Activated T-cell treated with anti-CD3 and anti-CD28 coated beads, Interleukin-2, amount 50 U/mL, for 24 hours (primary cell): ENCODE results near the gene LRIF1.
A peak's percentile ranks its signal among the peaks of the same experiment; 100 is the strongest.
"Not testable (repeated sequence)": the region's sequence is repeated elsewhere in the genome, so short reads cannot be mapped to it uniquely, and the experiment has no call there.

ENCODE experiments used
- DNase-seq: peaks from one replicate; pipeline ENCODE4 v3.0.0-alpha.2; 2020
- H3K27ac Mint-ChIP-seq: 2 replicates; pipeline ENCODE4 v1.8.0; 2020; ENCODE audit warnings: mild to moderate bottlenecking, mixed read lengths
- H3K27me3 Mint-ChIP-seq: 2 replicates; pipeline ENCODE4 v1.8.0; 2020; ENCODE audit warnings: mixed read lengths
- H3K36me3 Mint-ChIP-seq: 2 replicates; pipeline ENCODE4 v1.8.0; 2020; ENCODE audit warnings: low read depth, mixed read lengths
- H3K4me1 Mint-ChIP-seq: 2 replicates; pipeline ENCODE4 v1.8.0; 2020; ENCODE audit warnings: low read depth, mixed read lengths
- H3K4me3 Mint-ChIP-seq: 2 replicates; pipeline ENCODE4 v1.8.0; 2020; ENCODE audit warnings: mild to moderate bottlenecking, moderate library complexity, mixed read lengths
- H3K9me3 Mint-ChIP-seq: 2 replicates; pipeline ENCODE4 v1.8.0; 2020; ENCODE audit warnings: mixed read lengths

The LRIF1 gene

DNA sequence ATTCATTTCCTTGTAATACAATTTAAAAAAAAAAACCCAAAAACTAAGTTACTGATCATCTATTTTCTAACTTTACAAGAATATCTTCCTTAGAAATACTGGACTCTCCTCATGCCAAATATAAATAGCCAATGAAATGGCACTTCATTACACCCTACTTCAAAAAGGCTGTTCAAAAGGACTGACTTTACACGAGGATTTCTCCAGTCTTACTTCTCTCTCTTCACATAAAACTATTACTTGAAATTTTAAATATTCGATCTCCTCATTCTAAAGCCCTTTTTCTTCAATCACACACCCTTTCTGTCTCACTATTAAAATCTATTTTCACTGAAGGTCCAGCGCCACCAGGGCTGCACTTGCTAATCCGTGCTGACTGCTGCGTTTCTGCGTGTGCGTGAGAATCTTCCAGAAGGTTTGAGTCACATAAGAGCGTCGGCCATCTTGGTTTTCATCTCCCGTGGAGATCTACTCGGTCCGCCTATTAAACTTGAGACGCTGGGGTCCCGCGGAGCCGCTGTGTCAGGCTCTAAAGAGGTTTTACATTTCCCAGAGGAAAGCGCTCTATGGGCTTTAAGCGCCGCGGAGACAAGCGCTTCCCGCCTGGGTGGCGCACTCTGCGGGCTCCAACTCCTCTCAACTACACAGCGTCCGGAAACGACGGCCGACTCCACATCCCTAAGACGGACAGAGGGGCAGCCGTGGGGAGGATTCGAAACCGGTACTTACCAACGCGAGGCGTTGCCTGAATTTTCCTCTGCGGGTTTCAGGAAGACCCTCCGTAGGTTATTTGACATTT is 631 bp downstream of the LRIF1 start:
- H3K4me1 Mint-ChIP-seq, result peaks cover 44% of the 10 kb centered on the region
- DNase-seq, result peak; percentile 79
- peaks cover 3% of the 10 kb centered on the region for H3K27me3 Mint-ChIP-seq
- H3K4me3 Mint-ChIP-seq, result peak overlapping the region; percentile 81
- peaks cover 61% of the 10 kb centered on the region for H3K36me3 Mint-ChIP-seq
- H3K27ac Mint-ChIP-seq, result peak overlapping the region; percentile 97
- peaks cover 30% of the 10 kb centered on the region for H3K9me3 Mint-ChIP-seq

DNA sequence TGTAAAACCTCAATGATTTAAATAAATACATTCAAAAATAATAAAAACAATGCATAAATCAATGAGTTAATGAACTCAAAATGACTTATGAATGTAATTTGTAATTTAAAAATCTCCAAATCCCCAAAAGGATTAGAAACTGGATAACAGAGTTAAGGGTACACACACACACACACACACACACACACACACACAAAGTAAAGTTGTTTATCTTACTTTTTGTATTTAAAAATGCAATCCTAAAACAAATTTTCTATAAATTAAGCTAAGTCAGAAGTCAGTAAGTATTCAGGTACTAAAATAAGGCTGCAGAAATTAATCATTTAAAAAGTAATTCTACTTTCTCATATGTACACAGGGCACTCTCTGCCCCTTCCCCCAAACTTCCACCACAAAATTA is 1.8 kb downstream of the LRIF1 start:
- no peak overlapping the region for H3K27ac Mint-ChIP-seq
- H3K27me3 Mint-ChIP-seq, result no peaks in the 10 kb centered on the region
- peaks cover 27% of the 10 kb centered on the region for H3K9me3 Mint-ChIP-seq
- no peak for DNase-seq
- peak overlapping the region; percentile 12 for H3K4me3 Mint-ChIP-seq
- H3K4me1 Mint-ChIP-seq, result peaks cover 44% of the 10 kb centered on the region
- peaks cover 61% of the 10 kb centered on the region for H3K36me3 Mint-ChIP-seq

DNA sequence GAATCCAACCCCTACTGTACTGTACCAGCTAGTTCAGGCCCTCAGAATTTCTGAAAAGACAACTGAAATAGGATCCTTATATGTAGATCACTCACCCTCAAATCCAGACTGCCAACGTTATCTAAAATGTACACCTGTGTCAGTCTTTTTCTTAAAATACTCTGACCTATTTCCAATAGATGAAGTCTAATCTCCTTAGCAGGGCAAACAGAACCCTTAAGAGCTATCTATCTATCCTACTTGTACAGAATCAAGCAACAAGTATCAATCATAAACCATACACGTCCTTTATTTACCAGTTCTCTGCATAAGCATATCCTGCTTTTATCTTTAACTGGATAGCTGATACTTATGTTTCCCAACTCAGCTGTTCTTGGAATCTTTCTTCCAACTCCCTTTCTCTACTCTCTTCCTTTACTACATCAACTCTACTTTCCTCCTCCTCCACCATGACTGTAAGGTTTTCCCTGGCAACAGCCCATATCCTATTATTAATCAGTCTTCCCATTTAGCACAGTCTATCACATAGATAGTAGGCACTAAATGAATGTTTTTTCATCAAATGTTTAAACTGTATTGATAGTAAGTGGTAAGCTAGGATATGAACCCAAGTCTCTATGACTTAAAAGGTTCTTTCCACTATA is 2.8 kb downstream of the LRIF1 start:
- Mint-ChIP-seq H3K36me3 (peaks cover 61% of the 10 kb centered on the region), H3K4me3 (no peak overlapping the region), H3K27me3 (no peaks in the 10 kb centered on the region)

DNA sequence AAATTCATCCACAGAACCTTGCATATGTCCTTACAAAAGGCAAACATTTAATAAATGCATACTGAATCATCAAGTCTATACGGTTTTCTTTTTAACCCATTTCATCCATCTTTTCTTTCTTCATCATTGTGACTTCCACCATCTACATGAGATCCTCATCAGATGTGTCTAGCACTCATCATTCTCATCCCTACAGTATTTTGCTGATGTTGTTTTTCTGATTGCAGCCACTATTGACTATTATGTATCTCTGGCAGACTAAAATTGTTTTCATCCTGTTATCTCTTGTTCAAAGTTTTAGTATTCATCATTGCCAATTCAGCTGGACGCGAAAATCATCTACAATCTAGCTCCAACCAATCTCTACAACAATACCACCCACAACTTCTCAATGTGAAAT is 5.9 kb downstream of the LRIF1 start:
- Mint-ChIP-seq H3K4me1 (peaks cover 24% of the 10 kb centered on the region), H3K27me3 (no peaks in the 10 kb centered on the region), H3K36me3 (peaks cover 53% of the 10 kb centered on the region), H3K27ac (no peak overlapping the region), H3K4me3 (no peak overlapping the region), H3K9me3 (peaks cover 20% of the 10 kb centered on the region)
- no peak for DNase-seq

More for the DNA sequence above, 2.8 kb downstream of the LRIF1 start:
- peaks cover 27% of the 10 kb centered on the region for H3K9me3 Mint-ChIP-seq
- H3K4me1 Mint-ChIP-seq, result peaks cover 44% of the 10 kb centered on the region
- DNase-seq, result no peak
- H3K27ac Mint-ChIP-seq, result no peak overlapping the region

DNA sequence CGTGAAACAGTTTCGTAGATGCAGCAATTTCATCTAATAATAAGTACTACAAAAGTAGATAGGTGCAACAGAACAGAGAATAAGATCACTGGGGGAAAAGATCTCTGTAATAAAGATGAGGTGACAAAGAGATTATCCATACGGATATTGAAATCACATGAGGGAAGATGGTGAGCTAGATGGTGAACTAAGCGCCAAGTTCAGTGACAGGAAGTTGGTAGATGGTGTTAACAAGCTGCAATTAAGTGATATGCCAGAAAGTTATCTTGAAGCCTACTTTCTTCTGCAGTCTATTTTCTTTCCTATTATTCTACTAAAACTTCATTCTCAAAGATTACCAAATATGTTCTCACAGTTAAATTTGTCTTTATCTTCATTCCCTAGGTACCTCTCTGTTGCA is 7.1 kb downstream of the LRIF1 start:
- peaks cover 54% of the 10 kb centered on the region for H3K36me3 Mint-ChIP-seq
- no peak overlapping the region for H3K4me3 Mint-ChIP-seq
- no peak for DNase-seq
- H3K27me3 Mint-ChIP-seq, result no peaks in the 10 kb centered on the region
- H3K4me1 Mint-ChIP-seq, result peaks cover 16% of the 10 kb centered on the region
- H3K27ac Mint-ChIP-seq, result no peak overlapping the region
- H3K9me3 Mint-ChIP-seq, result peaks cover 26% of the 10 kb centered on the region

DNA sequence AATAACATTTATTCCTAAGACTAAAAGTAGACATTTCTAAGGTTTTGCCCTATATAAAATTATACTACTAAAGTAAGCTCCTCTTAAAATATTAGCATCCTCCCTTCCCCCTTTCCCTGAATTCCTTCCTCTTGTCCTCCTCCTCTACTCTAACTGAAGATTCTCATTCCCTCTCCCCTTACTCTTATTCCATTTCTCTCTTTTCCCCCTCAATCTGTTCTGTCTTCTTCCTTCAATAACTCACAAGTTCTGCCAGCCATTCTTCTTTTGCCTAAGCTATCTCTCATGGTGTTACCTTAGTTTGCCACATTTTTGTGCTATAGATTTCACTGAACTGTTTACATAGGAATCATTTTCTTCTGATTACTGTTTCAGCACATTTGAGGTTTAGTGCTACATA is 10.7 kb downstream of the LRIF1 start:
- Mint-ChIP-seq H3K9me3 (peaks cover 30% of the 10 kb centered on the region), H3K4me3 (no peak overlapping the region), H3K4me1 (peaks cover 6% of the 10 kb centered on the region), H3K27ac (no peak overlapping the region), H3K36me3 (peaks cover 62% of the 10 kb centered on the region), H3K27me3 (no peaks in the 10 kb centered on the region)
- DNase-seq, result no peak

DNA sequence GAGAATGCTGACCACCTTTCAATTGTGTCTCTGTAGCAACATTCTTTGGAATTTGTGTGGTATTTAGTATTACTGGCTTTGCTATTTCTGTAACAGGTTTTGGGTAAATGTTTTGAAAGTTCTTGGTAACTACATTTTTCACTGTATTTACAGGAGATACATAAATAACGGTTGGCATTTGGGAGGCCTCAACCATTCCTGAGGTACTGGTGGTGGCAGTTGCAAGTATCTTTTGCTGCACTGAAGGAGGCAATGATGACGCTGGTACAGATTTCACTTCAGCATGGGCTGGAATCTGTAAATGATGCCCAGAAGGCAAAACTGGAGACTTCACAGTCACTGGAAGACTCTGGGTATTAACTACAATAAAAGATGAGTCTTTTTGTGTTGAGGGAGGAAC is 11.7 kb downstream of the LRIF1 start:
- Mint-ChIP-seq H3K9me3 (peaks cover 34% of the 10 kb centered on the region), H3K27me3 (no peaks in the 10 kb centered on the region), H3K4me3 (no peak overlapping the region), H3K27ac (no peak overlapping the region), H3K4me1 (peaks cover 6% of the 10 kb centered on the region), H3K36me3 (peaks cover 71% of the 10 kb centered on the region)
- no peak for DNase-seq

DNA sequence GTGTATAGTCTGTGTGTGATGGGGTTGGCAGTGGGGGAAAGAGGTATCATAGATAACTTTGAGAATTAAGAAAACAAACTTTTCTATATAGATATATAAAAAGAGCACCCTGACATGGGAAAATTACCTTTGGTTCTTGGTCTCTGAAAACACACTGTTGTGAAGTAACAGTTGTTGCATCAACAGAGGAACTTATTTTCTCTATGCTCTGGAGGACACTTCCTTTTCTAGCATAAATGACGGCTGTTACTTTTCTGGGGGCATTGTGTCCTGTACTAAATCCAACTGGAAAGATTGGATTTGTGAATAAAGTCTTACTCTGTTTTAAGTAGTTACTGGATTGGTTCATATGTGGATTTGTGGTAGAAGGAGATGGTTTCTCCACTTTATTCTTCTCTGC is 12.6 kb downstream of the LRIF1 start:
- H3K9me3 Mint-ChIP-seq, result peaks cover 36% of the 10 kb centered on the region
- H3K4me1 Mint-ChIP-seq, result peaks cover 6% of the 10 kb centered on the region
- DNase-seq, result no peak
- H3K4me3 Mint-ChIP-seq, result no peak overlapping the region
- H3K36me3 Mint-ChIP-seq, result peaks cover 78% of the 10 kb centered on the region
- no peaks in the 10 kb centered on the region for H3K27me3 Mint-ChIP-seq
- H3K27ac Mint-ChIP-seq, result no peak overlapping the region

DNA sequence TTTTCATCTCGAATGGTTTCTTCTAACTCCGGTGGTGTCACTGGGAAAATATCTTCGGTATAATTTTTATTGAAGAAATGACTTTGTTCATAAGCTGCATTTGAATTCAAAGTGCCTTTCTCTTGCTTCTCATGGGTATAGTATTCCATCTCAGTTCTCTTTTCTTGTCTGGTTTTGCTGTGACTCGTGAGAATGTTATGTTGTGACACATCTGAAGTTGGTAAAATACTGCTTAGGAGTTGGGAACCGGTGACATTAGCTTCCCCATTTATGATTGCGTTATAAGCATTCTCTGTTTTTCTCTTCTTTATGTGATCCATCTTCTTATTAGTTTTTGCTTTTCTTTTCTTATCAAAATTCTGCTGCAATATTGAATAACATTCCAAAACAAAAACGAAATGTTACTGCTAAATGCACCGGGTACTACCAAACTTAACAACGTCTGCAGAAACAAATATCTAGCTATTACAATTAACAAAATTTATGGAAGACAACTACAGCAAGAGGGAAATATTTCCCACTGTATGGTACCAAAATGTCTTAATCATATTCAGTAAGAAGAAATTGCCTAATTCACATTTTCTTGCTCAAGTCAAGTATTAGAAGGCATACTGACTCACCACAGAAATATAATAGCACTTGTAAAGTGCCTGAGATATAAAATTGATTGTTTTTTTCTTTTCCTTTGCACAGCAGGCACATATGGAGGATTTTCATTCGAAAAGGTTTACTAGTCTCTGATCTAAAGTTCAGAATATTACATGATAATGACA is 15.5 kb downstream of the LRIF1 start:
- Mint-ChIP-seq H3K27ac (no peak overlapping the region), H3K4me3 (no peak overlapping the region), H3K27me3 (no peaks in the 10 kb centered on the region), H3K9me3 (peaks cover 31% of the 10 kb centered on the region), H3K36me3 (peaks cover 73% of the 10 kb centered on the region), H3K4me1 (peaks cover 11% of the 10 kb centered on the region)
- no peak for DNase-seq

DNA sequence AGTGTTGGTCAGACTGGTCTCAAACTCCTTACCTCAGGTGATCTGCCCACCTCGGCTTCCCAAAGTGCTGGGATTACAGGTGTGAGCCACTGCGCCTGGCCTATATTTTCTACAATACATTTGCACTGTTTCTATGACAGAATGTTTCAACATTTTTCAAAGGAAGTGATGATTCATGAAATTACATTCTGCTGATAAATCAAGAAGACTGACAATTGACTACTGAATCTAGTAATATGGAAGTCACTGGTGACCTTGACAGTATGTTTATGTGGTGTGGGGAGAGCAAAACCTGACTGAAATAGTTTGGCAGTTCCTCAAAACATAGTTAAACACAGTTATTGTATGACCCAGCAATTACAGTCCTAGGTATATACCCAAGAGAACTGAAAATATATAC is 18.1 kb downstream of the LRIF1 start:
- no peak overlapping the region for H3K4me3 Mint-ChIP-seq
- H3K36me3 Mint-ChIP-seq, result peaks cover 50% of the 10 kb centered on the region
- H3K9me3 Mint-ChIP-seq, result peaks cover 17% of the 10 kb centered on the region
- H3K27ac Mint-ChIP-seq, result no peak overlapping the region
- H3K27me3 Mint-ChIP-seq, result no peaks in the 10 kb centered on the region
- DNase-seq, result no peak
- H3K4me1 Mint-ChIP-seq, result peaks cover 8% of the 10 kb centered on the region

DNA sequence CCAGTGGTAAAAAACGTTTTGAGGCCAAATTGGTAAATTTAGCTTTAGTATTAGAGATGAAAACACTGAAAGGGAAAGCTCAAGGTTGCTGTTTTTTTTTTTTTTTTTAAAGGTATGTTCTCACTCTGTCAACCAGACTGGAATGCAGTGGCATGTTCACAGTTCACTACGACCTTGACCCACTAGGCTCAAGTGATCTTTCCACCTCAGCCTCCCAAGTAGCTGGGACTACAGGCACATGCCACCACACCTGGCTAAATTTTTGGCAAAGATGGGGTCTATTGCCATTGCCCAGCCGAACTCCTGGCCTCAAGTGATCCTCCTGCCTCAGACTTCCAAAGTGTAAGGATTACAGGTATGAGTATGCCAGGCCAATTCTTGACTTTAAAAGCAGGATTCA is 18.9 kb downstream of the LRIF1 start:
- H3K9me3 Mint-ChIP-seq, result peaks cover 13% of the 10 kb centered on the region
- no peak overlapping the region for H3K27ac Mint-ChIP-seq

DNA sequence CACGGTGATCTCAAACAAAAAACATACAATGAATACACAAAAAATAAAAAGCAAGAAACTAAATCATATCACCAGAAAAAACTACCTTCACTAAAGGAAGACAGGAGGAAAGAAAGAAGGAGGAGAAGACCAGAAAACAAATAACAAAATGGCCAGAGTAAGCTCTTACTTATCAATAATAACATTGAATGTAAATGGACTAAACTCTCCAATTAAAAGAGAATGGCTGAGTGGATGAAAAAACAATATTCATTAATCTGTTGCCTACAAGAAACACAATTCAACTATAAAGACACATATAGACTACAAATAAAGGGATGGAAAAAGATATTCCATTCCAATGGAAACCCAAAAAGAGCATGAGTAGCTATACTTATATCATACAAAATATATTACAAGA is 27.2 kb downstream of the LRIF1 start:
- H3K9me3 Mint-ChIP-seq, result peaks cover 45% of the 10 kb centered on the region
- H3K4me1 Mint-ChIP-seq, result no peaks in the 10 kb centered on the region
- H3K27ac Mint-ChIP-seq, result no peak overlapping the region
- DNase-seq, result no peak
- H3K36me3 Mint-ChIP-seq, result peaks cover 7% of the 10 kb centered on the region
- H3K27me3 Mint-ChIP-seq, result no peaks in the 10 kb centered on the region
- no peak overlapping the region for H3K4me3 Mint-ChIP-seq

More for the DNA sequence above, 18.9 kb downstream of the LRIF1 start:
- H3K27me3 Mint-ChIP-seq, result no peaks in the 10 kb centered on the region
- no peak overlapping the region for H3K4me3 Mint-ChIP-seq
- peaks cover 5% of the 10 kb centered on the region for H3K4me1 Mint-ChIP-seq
- peaks cover 42% of the 10 kb centered on the region for H3K36me3 Mint-ChIP-seq
- no peak for DNase-seq

DNA sequence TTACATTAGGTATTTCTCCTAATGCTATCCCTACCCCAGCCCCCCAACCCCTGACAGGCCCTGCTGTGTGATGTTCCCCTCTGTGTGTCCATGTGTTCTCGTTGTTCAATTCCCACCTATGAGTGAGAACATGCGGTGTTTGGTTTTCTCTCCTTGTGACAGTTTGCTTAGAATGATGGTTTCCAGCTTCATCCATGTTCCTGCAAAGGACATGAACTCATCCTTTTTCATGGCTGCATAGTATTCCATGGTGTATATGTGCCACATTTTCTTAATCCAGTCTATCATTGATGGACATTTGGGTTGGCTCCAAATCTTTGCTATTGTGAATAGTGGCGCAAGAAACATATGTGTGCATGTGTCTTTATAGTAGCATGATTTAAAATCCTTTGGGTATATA is 32.6 kb downstream of the LRIF1 start:
- not testable (repeated sequence) for H3K4me3 Mint-ChIP-seq, H3K4me1 Mint-ChIP-seq, H3K27me3 Mint-ChIP-seq, DNase-seq, H3K27ac Mint-ChIP-seq, H3K36me3 Mint-ChIP-seq
- H3K9me3 Mint-ChIP-seq, result peaks cover 40% of the 10 kb centered on the region

DNA sequence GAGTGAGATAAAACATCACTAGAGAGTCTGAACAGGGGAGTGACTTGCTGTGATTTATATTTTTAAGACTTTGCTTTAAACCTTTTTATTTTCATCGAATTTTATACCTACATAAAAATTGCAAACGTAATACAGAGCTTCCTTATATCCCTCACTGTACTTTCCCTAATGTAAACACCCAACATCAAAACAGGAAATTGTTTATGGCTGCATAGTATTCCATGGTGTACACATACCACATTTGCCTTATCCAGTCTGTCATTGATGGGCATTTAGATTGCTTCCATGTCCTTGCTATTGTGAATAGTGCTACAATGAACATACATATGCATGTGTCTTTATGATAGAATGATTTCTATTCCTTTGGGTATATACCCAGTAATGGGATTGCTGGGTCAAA is 34.8 kb downstream of the LRIF1 start:
- H3K4me3 Mint-ChIP-seq, result no peak overlapping the region
- H3K27ac Mint-ChIP-seq, result no peak overlapping the region
- H3K27me3 Mint-ChIP-seq, result no peaks in the 10 kb centered on the region
- peaks cover 4% of the 10 kb centered on the region for H3K36me3 Mint-ChIP-seq
- peaks cover 31% of the 10 kb centered on the region for H3K9me3 Mint-ChIP-seq
- H3K4me1 Mint-ChIP-seq, result peaks cover 3% of the 10 kb centered on the region
- DNase-seq, result no peak

DNA sequence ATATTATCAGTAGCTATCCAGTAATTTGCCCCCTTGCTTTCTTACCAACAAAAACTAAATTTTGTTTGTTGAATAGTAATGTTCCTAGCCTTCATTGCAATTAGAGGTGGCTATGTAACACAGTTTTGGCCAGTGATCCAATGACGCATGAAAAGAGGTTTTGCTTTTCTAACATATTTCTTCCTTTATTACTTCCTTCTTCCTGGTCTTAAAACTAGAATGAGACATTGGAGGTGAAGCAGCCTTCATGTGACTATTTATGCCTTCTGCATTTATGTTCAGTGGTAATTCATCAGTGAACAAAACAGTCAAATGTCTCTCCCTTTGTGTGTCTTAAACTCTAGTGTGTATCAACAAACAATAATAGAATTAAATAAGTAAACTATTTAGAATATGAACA is 35.5 kb downstream of the LRIF1 start:
- H3K9me3 Mint-ChIP-seq, result peaks cover 31% of the 10 kb centered on the region

More for the DNA sequence above, 35.5 kb downstream of the LRIF1 start:
- Mint-ChIP-seq H3K27ac (no peak overlapping the region), H3K4me1 (peaks cover 3% of the 10 kb centered on the region), H3K36me3 (peaks cover 4% of the 10 kb centered on the region), H3K4me3 (no peak overlapping the region), H3K27me3 (no peaks in the 10 kb centered on the region)
- no peak for DNase-seq
